Transverse colon (tissue), 4 donors: ENCODE data around the gene INHBC.

Experiments used
- EP300 ChIP-seq: sonication (generic); formaldehyde crosslinking; IDR thresholded peaks from one replicate; pipeline ENCODE4 v1.6.1; 2017; ENCODE audit warnings: antibody characterized with exemption, low read depth
- POLR2A ChIP-seq: fragments of 450-650 bp; IDR thresholded peaks from one replicate; pipeline ENCODE4 v1.6.1; 2016; ENCODE audit warnings: antibody characterized with exemption, mild to moderate bottlenecking, moderate library complexity
- POLR2AphosphoS5 ChIP-seq, 3 donors: sonication (generic); formaldehyde crosslinking; IDR thresholded peaks; one replicate each; pipeline ENCODE4 v1.6.1; 2016; ENCODE audit warnings: antibody characterized with exemption in 3 of 3
- TF ChIP-seq, protein P1 (sequence below), 5 experiments: fragments of 200-600 bp in 3 of 5; fragments of 450-650 bp in 2 of 5; sonication (generic) in 3 of 5; IDR thresholded peaks; 1 replicate in 2 of 5; 2 replicates in 3 of 5; pipeline ENCODE4 v1.5.1; 2016 to 2017; ENCODE audit warnings: antibody characterized with exemption in 5 of 5, inconsistent platforms in 3 of 5, mild to moderate bottlenecking in 2 of 5, moderate library complexity in 1 of 5

- TF ChIP-seq POLR2A (peak; percentile 39), EP300 (no peak), POLR2AphosphoS5 (IDR thresholded peaks at IDR 0.05) (peak in 2 of 3 donors; percentile 48 to 77)
- TF ChIP-seq, protein P1, sequence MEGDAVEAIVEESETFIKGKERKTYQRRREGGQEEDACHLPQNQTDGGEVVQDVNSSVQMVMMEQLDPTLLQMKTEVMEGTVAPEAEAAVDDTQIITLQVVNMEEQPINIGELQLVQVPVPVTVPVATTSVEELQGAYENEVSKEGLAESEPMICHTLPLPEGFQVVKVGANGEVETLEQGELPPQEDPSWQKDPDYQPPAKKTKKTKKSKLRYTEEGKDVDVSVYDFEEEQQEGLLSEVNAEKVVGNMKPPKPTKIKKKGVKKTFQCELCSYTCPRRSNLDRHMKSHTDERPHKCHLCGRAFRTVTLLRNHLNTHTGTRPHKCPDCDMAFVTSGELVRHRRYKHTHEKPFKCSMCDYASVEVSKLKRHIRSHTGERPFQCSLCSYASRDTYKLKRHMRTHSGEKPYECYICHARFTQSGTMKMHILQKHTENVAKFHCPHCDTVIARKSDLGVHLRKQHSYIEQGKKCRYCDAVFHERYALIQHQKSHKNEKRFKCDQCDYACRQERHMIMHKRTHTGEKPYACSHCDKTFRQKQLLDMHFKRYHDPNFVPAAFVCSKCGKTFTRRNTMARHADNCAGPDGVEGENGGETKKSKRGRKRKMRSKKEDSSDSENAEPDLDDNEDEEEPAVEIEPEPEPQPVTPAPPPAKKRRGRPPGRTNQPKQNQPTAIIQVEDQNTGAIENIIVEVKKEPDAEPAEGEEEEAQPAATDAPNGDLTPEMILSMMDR (IDR thresholded peaks at IDR 0.05) = peak; percentile 94 to 98 (median 96)
Observed at GRCh38 chr12:57462251-57462911, 27.8 kb downstream of the INHBC start.
